Activated CD4-positive, alpha-beta memory T cell treated with anti-CD3 and anti-CD28 coated beads, Interleukin-2, amount 10 ng/mL, durations not matched to agents 7 days and 5 days (primary cell): Measurements from ENCODE around the gene SCEL. TPM values are rescaled to one million over a fixed set of nuclear protein-coding genes. Genes with fewer than 3 reads are reported as not detected.
"Not testable (repeated sequence)": the region's sequence is repeated elsewhere in the genome, so short reads cannot be mapped to it uniquely, and the experiment has no call there.

Experiments used
- CTCF ChIA-PET: fragments of 350-600 bp; sonication (Branson Sonifier 250); formaldehyde crosslinking; loops from one replicate; lab custom pipeline; 2021; ENCODE audit warnings: antibody characterized with exemption, inconsistent platforms; lab: Charles Lee
- POLR2A ChIA-PET: fragments of 350-600 bp; sonication (Branson Sonifier 250); formaldehyde crosslinking; loops from one replicate; lab custom pipeline; 2021; ENCODE audit warnings: antibody characterized with exemption; lab: Charles Lee
- DNase-seq: peaks from one replicate; pipeline ENCODE4 v3.0.0-alpha.2; 2020
- H3K27ac Mint-ChIP-seq: one replicate; pipeline ENCODE4 v1.8.0; 2021; ENCODE audit warnings: mild to moderate bottlenecking, mixed read lengths
- H3K27me3 Mint-ChIP-seq: one replicate; pipeline ENCODE4 v1.8.0; 2021; ENCODE audit warnings: mixed read lengths
- H3K36me3 Mint-ChIP-seq: one replicate; pipeline ENCODE4 v1.8.0; 2021; ENCODE audit warnings: low read depth, mixed read lengths
- H3K4me1 Mint-ChIP-seq: one replicate; pipeline ENCODE4 v1.8.0; 2021; ENCODE audit warnings: mixed read lengths
- H3K4me3 Mint-ChIP-seq: one replicate; pipeline ENCODE4 v1.8.0; 2021; ENCODE audit warnings: mild to moderate bottlenecking, mixed read lengths
- H3K9me3 Mint-ChIP-seq: one replicate; pipeline ENCODE4 v1.8.0; 2021; ENCODE audit warnings: mixed read lengths
- total RNA-seq, 2 experiments: library from RNA; stranded (reverse); gene quantifications; one replicate each; pipeline ENCODE4 v1.2.3, GENCODE V29; 2021

Gene SCEL
- total RNA-seq, 2 experiments from 2014 or later, result not detected

- Mint-ChIP-seq H3K27ac (no peak overlapping the region), H3K36me3 (no peaks in the 10 kb centered on the region), H3K4me1 (no peaks in the 10 kb centered on the region), H3K27me3 (no peaks in the 10 kb centered on the region), H3K9me3 (no peaks in the 10 kb centered on the region), H3K4me3 (no peak overlapping the region)
- CTCF ChIA-PET, result no interaction called here
- DNase-seq, result no peak
- POLR2A ChIA-PET, result no interaction called here
These were observed 125.3 kb downstream of the SCEL start for GRCh38 chr13:77660841-77661250.

GRCh38 chr13:77662301-77662700 lies 126.8 kb downstream of the SCEL start:
- not testable (repeated sequence) for H3K27me3 Mint-ChIP-seq, H3K4me1 Mint-ChIP-seq

DNA sequence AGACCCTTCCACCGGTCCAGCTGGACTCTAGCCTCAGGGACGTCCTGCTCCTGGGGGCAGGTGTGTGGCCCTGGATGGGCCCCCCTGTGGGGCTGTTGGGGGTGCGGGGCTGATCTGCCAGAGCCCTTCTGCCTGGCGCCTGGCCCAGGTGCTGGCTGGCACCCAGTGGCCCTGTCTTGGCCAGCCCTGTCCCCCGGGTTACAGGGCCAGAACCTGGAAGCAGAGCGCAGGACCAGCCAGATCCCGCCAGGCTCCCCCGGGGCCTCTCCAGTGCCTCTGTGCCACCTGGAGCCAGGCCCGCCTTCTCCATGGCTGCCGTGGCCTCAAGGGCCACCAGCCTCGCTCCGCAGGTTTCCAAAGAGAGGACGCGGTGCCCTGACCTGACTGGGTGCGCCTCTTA lies 127.3 kb downstream of the SCEL start:
- DNase-seq, H3K27ac Mint-ChIP-seq, POLR2A ChIA-PET: not testable (repeated sequence)

More at GRCh38 chr13:77662301-77662700, 126.8 kb downstream of the SCEL start:
- H3K4me3 Mint-ChIP-seq, H3K27ac Mint-ChIP-seq, POLR2A ChIA-PET, CTCF ChIA-PET, DNase-seq, H3K36me3 Mint-ChIP-seq, H3K9me3 Mint-ChIP-seq: not testable (repeated sequence)

GRCh38 chr13:77674852-77675251 lies 139.3 kb downstream of the SCEL start:
- no peak overlapping the region for H3K27ac Mint-ChIP-seq
- ChIA-PET CTCF (interaction anchor here (0.6 to 1.3 kb wide), 2 partner anchors 15 to 78 kb away, joined by 3 read pairs; no protein-coding TSS in a partner anchor), POLR2A (no interaction called here)
- H3K9me3 Mint-ChIP-seq, result no peaks in the 10 kb centered on the region
- H3K4me1 Mint-ChIP-seq, result peaks cover 3% of the 10 kb centered on the region
- H3K4me3 Mint-ChIP-seq, result no peak overlapping the region
- peaks cover 44% of the 10 kb centered on the region for H3K27me3 Mint-ChIP-seq
- H3K36me3 Mint-ChIP-seq, result no peaks in the 10 kb centered on the region
- DNase-seq, result no peak

More for the DNA sequence above, 127.3 kb downstream of the SCEL start:
- H3K4me3 Mint-ChIP-seq, H3K4me1 Mint-ChIP-seq, H3K36me3 Mint-ChIP-seq, H3K27me3 Mint-ChIP-seq, H3K9me3 Mint-ChIP-seq, CTCF ChIA-PET: not testable (repeated sequence)

DNA sequence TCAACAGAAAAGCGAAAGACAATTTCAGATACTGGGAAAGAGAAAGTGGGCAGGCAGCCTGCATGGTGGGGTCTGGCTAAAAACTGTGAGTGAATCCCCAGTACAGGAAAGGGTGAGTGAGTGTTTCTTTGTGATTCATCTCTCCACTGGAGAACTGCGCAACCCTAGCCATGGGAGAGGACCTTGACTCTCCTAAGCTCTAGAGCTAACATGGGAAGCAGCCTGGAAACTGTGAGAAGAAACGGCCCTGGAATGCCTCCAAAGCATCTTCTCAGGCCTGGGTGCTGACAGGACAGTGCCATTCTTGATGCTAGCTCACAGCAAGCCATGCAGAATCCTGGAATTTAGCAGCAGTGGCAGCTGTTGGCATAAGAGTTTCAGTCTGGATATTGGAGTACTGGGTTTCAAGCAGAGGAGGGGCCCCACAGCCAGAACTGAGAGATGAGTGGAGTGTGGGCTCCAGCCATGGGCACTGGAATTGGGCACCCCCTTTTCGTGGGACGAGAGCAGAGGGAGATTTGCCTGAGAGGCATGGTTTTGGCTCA lies 143.3 kb downstream of the SCEL start:
- DNase-seq, result no peak
- no peak overlapping the region for H3K4me3 Mint-ChIP-seq
- no peaks in the 10 kb centered on the region for H3K4me1 Mint-ChIP-seq
- H3K27me3 Mint-ChIP-seq, result peaks cover 38% of the 10 kb centered on the region
- H3K36me3 Mint-ChIP-seq, result no peaks in the 10 kb centered on the region
- POLR2A ChIA-PET, result no interaction called here
- CTCF ChIA-PET, result no interaction called here
- H3K27ac Mint-ChIP-seq, result no peak overlapping the region
- H3K9me3 Mint-ChIP-seq, result no peaks in the 10 kb centered on the region

- H3K27me3 Mint-ChIP-seq, result peaks cover 13% of the 10 kb centered on the region
- H3K4me3 Mint-ChIP-seq, result no peak overlapping the region
- DNase-seq, result no peak
- no peaks in the 10 kb centered on the region for H3K4me1 Mint-ChIP-seq
- no peak overlapping the region for H3K27ac Mint-ChIP-seq
- ChIA-PET POLR2A (no interaction called here), CTCF (no interaction called here)
- H3K9me3 Mint-ChIP-seq, result no peaks in the 10 kb centered on the region
- no peaks in the 10 kb centered on the region for H3K36me3 Mint-ChIP-seq
These were observed 152.3 kb downstream of the SCEL start for GRCh38 chr13:77687799-77688198.

GRCh38 chr13:77691871-77692270 lies 156.4 kb downstream of the SCEL start:
- H3K27me3 Mint-ChIP-seq, result peaks cover 32% of the 10 kb centered on the region
- CTCF ChIA-PET, result no interaction called here
- no peaks in the 10 kb centered on the region for H3K9me3 Mint-ChIP-seq
- POLR2A ChIA-PET, result no interaction called here
- H3K27ac Mint-ChIP-seq, result no peak overlapping the region
- DNase-seq, result no peak
- H3K4me1 Mint-ChIP-seq, result peaks cover 13% of the 10 kb centered on the region
- no peak overlapping the region for H3K4me3 Mint-ChIP-seq
- no peaks in the 10 kb centered on the region for H3K36me3 Mint-ChIP-seq

DNA sequence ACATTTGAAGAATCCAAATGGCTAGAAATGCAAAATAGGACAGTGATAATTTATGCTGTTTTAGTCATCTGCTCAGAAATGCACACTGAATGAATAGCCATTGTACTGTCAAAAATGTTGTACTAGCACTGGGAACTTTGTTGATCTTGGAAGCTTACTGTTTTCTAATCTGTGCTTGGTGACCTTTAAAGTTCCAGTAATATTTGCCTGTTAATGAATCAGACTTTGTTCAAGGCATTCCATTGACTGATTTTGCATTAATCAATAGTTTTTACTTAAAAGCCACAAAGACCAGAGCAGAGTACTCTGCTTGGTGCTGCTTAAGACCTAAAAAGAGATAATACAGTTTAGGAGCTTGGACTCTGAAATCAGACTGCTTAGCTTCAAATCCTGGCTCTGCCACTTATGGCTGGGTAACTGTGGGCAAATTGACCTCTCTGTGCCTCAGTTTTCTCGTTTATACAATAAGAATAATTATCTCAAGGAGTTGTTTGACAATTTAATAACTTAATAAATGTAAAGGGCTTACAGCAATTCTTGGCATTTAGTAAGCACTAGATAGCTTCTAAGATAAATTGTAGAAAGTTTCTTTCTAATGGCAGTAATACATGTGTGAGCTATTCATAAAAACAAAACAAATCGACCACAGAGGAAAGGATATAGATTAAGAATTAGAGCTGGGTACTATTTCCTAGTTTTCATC lies 157.4 kb downstream of the SCEL start:
- H3K4me3 Mint-ChIP-seq, result no peak overlapping the region
- no peak overlapping the region for H3K27ac Mint-ChIP-seq
- no peaks in the 10 kb centered on the region for H3K9me3 Mint-ChIP-seq
- peaks cover 28% of the 10 kb centered on the region for H3K27me3 Mint-ChIP-seq
- no peaks in the 10 kb centered on the region for H3K36me3 Mint-ChIP-seq
- POLR2A ChIA-PET, result no interaction called here
- CTCF ChIA-PET, result no interaction called here
- no peak for DNase-seq
- H3K4me1 Mint-ChIP-seq, result peaks cover 17% of the 10 kb centered on the region

- POLR2A ChIA-PET, result no interaction called here
- no peaks in the 10 kb centered on the region for H3K36me3 Mint-ChIP-seq
- H3K9me3 Mint-ChIP-seq, result no peaks in the 10 kb centered on the region
- peaks cover 27% of the 10 kb centered on the region for H3K27me3 Mint-ChIP-seq
- no peak overlapping the region for H3K27ac Mint-ChIP-seq
- CTCF ChIA-PET, result no interaction called here
- DNase-seq, result no peak
- peaks cover 17% of the 10 kb centered on the region for H3K4me1 Mint-ChIP-seq
- no peak overlapping the region for H3K4me3 Mint-ChIP-seq
These were observed 158.0 kb downstream of the SCEL start for GRCh38 chr13:77693449-77693940.

Other genes starting within 250 kb of the SCEL start
- gene MYCBP2, start 208.6 kb upstream of the SCEL start, total RNA-seq, result 100 to 1,000 TPM in 1 of 2 experiments, 10 to 100 TPM in 1; 81.9 to 105 TPM
- 10 to 100 TPM; 31.0 to 33.6 TPM for gene SLAIN1, start 162.0 kb downstream of the SCEL start, total RNA-seq